K562 (cell line): ENCODE data around the gene RPS6KL1.

ENCODE experiments used
- CBFB ChIP-seq: sonication (generic); formaldehyde crosslinking; IDR thresholded peaks from 2 replicates; pipeline ENCODE4 v1.4.0; 2020; ENCODE audit warnings: mild to moderate bottlenecking, missing genetic modification reagents
- CTCF ChIP-seq, 3 experiments: IDR thresholded peaks in 2 of 3; conservative IDR thresholded peaks in 1 of 3; 2 replicates each; pipeline ENCODE4 v1.5.1; 2011 to 2012; ENCODE audit warnings: low read length in 3 of 3, mild to moderate bottlenecking in 3 of 3, control low read depth in 2 of 3, improper control_type of control experiment in 1 of 3, inconsistent platforms in 1 of 3, low read depth in 1 of 3, mixed read lengths in 1 of 3, moderate library complexity in 1 of 3; ENCODE audit not compliant: insufficient read depth in 2 of 3
- FOXP1 ChIP-seq: sonication (generic); formaldehyde crosslinking; IDR thresholded peaks from 2 replicates; pipeline ENCODE4 v1.8.0; 2022; ENCODE audit warnings: mild to moderate bottlenecking, missing genetic modification reagents
- MNT ChIP-seq, 2 experiments: fragments of 450-650 bp; conservative IDR thresholded peaks; 2 replicates each; pipeline ENCODE4 v1.6.1; 2017; ENCODE audit warnings: mild to moderate bottlenecking in 2 of 2, moderate library complexity in 2 of 2
- RUNX1 ChIP-seq: sonication (generic); IDR thresholded peaks from 2 replicates; pipeline ENCODE4 v1.6.1; 2016; ENCODE audit warnings: antibody characterized with exemption, low read depth
- SIN3A ChIP-seq, 2 experiments: fragments of 150-350 bp in 1 of 2; IDR thresholded peaks; 2 replicates each; pipeline ENCODE4 v1.6.1; 2011 to 2016; ENCODE audit warnings: borderline replicate concordance in 2 of 2, low read depth in 2 of 2, low read length in 2 of 2, mild to moderate bottlenecking in 2 of 2, moderate library complexity in 2 of 2; ENCODE audit not compliant: control insufficient read depth in 1 of 2
- ZNF133 ChIP-seq: fragments of 250-450 bp; sonication (Bioruptor Pico); IDR thresholded peaks from 2 replicates; pipeline ENCODE4 v1.4.0; 2020; ENCODE audit warnings: mild to moderate bottlenecking
- ZNF384 ChIP-seq: IDR thresholded peaks from 2 replicates; pipeline ENCODE4 v1.6.1; 2012; ENCODE audit warnings: low read depth, low read length, improper control_type of control experiment
- ZNF780A ChIP-seq: fragments of 250-450 bp; sonication (Bioruptor Pico); IDR thresholded peaks from 2 replicates; pipeline ENCODE4 v1.5.0; 2021; ENCODE audit warnings: mild to moderate bottlenecking

- TF ChIP-seq SIN3A (IDR thresholded peaks at IDR 0.05; ENCODE audit: borderline replicate concordance in 2 of 2, control insufficient read depth in 1 of 2, low read depth in 2 of 2, low read length in 2 of 2) (no peak), ZNF780A (CRISPR knock-in tag) (no peak), CTCF (IDR thresholded peaks at IDR 0.05 in 2 of 3, conservative IDR thresholded peaks at IDR 0.05 in 1 of 3; ENCODE audit: insufficient read depth in 2 of 3, low read depth in 1 of 3, low read length in 3 of 3) (no peak), MNT (conservative IDR thresholded peaks at IDR 0.05) (no peak), CBFB (CRISPR knock-in tag) (no peak), ZNF384 (no peak), FOXP1 (CRISPR knock-in tag) (no peak), RUNX1 (no peak), ZNF133 (CRISPR knock-in tag) (no peak)
Observed at GRCh38 chr14:74861734-74862090, 61.3 kb downstream of the RPS6KL1 start.
